PC-3 (cell line): ENCODE data around the gene IFI6.

Experiments
- CTCF ChIP-seq: fragments of 300-600 bp; sonication (generic); conservative IDR thresholded peaks from 2 replicates; pipeline ENCODE4 v1.5.1; 2017; ENCODE audit warnings: antibody characterized with exemption, low read depth, mild to moderate bottlenecking, low read length
- EZH2 ChIP-seq: fragments of 300-600 bp; sonication (generic); IDR thresholded peaks from one replicate; pipeline ENCODE4 v1.6.1; 2017; ENCODE audit warnings: antibody characterized with exemption, mild to moderate bottlenecking, low read length; ENCODE audit not compliant: unreplicated experiment
- EZH2phosphoT487 ChIP-seq: fragments of 300-600 bp; sonication (generic); IDR thresholded peaks from 2 replicates; pipeline ENCODE4 v1.6.1; 2018; ENCODE audit warnings: mild to moderate bottlenecking, antibody characterized with exemption, low read length, borderline replicate concordance

GRCh38 chr1:27624467-27625178 lies 47.4 kb downstream of the IFI6 start:
- no peak for TF ChIP-seq CTCF
- no peak for TF ChIP-seq EZH2
- TF ChIP-seq EZH2phosphoT487: no peak
